Thoracic aorta (tissue), 2 donors: ENCODE measurements around the gene SPRYD3. TPM values are rescaled to one million over a fixed set of nuclear protein-coding genes. Genes with fewer than 3 reads are reported as not detected.

ENCODE experiments used
- ATAC-seq: fragments of 150-250 bp; one replicate; pipeline ENCODE4 v1.8.0; 2017; ENCODE audit warnings: low read depth; ENCODE audit not compliant: insufficient number of reproducible peaks, low FRiP score
- DNase-seq: peaks from one replicate; pipeline ENCODE4 v3.0.0-alpha.2; 2020; ENCODE audit warnings: low spot score
- H3K27ac ChIP-seq, 2 donors: fragments of 200-600 bp; sonication (generic); 1 replicate in 1 of 2; 2 replicates in 1 of 2; pipeline ENCODE4 v1.5.1; 2016; ENCODE audit warnings: mild to moderate bottlenecking in 2 of 2, moderate library complexity in 2 of 2
- H3K27me3 ChIP-seq: fragments of 200-600 bp; sonication (generic); replicated peaks from 2 replicates; pipeline ENCODE4 v1.6.0; 2016; ENCODE audit warnings: mild to moderate bottlenecking; ENCODE audit not compliant: insufficient read depth
- H3K36me3 ChIP-seq: fragments of 200-600 bp; sonication (generic); one replicate; pipeline ENCODE4 v1.5.1; 2016
- H3K4me1 ChIP-seq, 2 donors: fragments of 200-600 bp; sonication (generic); 1 replicate in 1 of 2; 2 replicates in 1 of 2; pipeline versions ENCODE4 v1.5.1 to v1.6.0; 2016; ENCODE audit warnings: low read depth in 2 of 2, mild to moderate bottlenecking in 1 of 2; ENCODE audit not compliant: control insufficient read depth in 1 of 2
- H3K4me3 ChIP-seq: fragments of 200-600 bp; sonication (generic); 2 replicates; pipeline ENCODE4 v1.5.1; 2016; ENCODE audit warnings: mild to moderate bottlenecking
- H3K9me3 ChIP-seq: fragments of 200-600 bp; sonication (generic); 2 replicates; pipeline ENCODE4 v1.5.1; 2016
- CTCF ChIP-seq: fragments of 200-600 bp; sonication (generic); IDR thresholded peaks from one replicate; pipeline ENCODE4 v1.5.1; 2019; ENCODE audit warnings: antibody characterized with exemption
- total RNA-seq, 2 donors: library from RNA; depleted of rRNA; stranded (reverse); fragments of >200 nt; gene quantifications; one replicate each; pipeline versions ENCODE4 v1.1.0 to v1.2.3, GENCODE V29; 2016

The SPRYD3 gene
- total RNA-seq, 2 donors from 2014 or later = 68.0 to 94.8 TPM

DNA sequence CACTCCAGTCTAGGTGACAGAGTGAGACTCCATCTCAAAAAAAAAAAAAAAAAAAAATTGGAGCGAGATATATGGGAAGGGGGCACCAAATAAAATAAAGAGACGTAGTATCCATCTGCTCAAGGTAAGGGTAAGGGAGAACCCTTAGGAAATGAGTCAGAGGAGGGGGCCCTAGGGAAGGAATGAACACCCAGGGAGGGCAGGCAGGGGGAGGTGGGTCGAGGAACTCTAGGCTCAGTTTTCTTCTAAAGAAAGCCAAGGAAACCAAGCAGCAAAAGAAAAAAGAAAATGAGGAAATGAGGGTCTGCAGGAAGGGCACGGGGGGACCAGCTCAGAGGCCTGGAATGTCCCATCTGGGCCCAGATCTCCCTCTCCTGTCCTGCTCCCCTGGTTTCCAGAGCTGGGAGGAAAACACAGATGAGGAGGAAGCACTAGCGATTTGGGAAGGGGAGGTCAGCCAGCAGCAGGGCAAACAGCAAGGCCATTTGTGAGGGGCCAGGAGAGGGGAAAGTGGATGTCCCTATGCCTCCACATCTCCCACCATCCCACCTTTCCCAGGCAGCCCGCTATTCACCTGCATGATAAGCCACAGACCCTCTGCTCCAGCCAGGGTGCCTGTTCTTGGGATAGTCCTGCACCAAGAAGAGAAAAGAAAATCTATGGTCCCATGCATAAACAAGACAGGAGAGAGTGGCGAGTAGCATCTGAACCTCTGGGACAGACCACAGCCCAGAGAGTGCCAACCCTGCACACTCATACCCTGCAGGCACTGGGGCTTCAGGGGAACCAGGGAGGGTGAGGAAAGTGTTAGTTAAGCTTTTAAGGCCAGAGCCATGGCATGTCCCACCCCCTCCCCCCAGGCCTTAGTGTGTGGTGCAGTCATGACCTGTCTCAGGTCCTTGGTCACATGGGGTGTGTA lies 11.9 kb downstream of the SPRYD3 start:
- no peak for ATAC-seq
- H3K27me3 ChIP-seq = no peaks in the 10 kb centered on the region
- TF ChIP-seq CTCF = no peak
- no peak for DNase-seq
- H3K9me3 ChIP-seq = no peaks in the 10 kb centered on the region
- no peak overlapping the region for H3K4me3 ChIP-seq
- peaks cover 28% of the 10 kb centered on the region for H3K36me3 ChIP-seq
- H3K27ac ChIP-seq = peak overlapping the region in 1 of 2 donors; percentile 78
- peaks cover 42 to 89% of the 10 kb centered on the region in 2 donors for H3K4me1 ChIP-seq

DNA sequence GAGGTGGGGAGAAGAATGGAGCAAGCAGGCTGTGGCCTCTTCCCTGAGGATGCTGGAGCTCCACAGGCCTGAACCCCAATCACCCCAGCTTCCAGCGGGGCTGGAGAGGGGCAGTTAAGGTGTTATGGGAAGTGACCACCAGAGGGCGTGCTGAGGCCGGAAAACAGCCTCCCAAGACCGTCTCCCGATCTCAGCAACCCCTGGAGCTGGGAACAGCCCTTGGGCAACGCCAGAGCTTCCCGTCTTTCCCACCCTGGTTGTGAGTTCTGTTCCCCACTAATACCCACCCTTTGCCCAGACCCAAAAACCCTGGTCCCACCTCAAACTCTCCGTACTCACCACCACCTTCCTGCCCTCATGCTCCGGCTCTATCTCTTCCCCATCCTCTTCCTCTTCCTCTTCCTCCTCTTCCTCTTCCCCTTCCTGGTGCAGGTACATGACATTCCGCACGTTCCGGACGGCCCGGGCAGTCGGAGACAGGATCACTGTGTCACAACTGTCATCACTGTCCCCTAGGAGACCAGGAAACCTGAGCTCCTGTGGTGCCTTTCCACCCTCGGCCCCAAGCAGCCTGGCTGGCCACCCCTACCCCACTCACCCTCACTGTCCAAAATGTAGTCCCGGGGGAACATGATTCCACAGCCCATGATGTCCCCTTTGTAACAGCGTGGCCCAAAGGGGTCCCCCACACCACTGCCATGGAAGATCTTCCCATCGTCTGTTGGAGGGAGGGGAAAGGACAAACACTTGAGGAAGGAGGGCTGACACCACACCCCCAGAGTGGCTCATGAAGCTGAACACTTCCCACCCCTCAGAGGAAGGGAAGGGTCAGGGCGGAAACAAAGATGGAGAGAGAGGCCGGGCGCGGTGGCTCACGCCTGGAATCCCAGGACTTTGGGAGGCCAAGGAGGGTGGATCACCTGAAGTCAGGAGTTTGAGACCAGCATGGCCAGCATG lies 12.9 kb downstream of the SPRYD3 start:
- Histone ChIP-seq H3K27me3 (no peaks in the 10 kb centered on the region), H3K9me3 (no peaks in the 10 kb centered on the region), H3K27ac (peak overlapping the region; percentile 78 to 83), H3K36me3 (peaks cover 36% of the 10 kb centered on the region), H3K4me3 (peak overlapping the region; percentile 2), H3K4me1 (peaks cover 31 to 89% of the 10 kb centered on the region in 2 donors)
- TF ChIP-seq CTCF = peak; percentile 96
- DNase-seq = no peak
- no peak for ATAC-seq

DNA sequence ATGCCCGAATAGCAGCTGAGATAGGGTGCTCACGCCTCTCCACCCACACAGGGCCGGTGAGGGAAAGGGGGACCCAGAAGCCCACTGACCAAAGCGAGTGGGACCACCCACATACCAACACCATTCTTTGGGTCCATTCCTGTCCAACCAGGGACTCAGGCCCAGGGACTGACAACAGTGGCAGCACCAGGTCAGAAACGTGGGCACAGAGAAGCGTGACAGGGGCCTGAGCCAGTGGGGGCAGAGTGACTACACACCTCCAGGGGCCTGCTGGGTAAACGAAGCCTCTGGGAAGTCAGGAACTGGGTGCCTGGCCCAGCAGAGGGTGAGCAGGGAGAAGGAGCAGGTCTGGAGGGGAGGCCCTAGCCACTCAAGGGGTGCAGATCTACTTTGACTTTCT lies 13.7 kb downstream of the SPRYD3 start:
- H3K4me1 ChIP-seq = peaks cover 26 to 89% of the 10 kb centered on the region in 2 donors
- H3K9me3 ChIP-seq = no peaks in the 10 kb centered on the region
- peak overlapping the region; percentile 78 to 83 for H3K27ac ChIP-seq
- no peak for TF ChIP-seq CTCF
- no peak for DNase-seq
- no peak overlapping the region for H3K4me3 ChIP-seq
- ATAC-seq = no peak
- H3K27me3 ChIP-seq = no peaks in the 10 kb centered on the region
- H3K36me3 ChIP-seq = peaks cover 43% of the 10 kb centered on the region

DNA sequence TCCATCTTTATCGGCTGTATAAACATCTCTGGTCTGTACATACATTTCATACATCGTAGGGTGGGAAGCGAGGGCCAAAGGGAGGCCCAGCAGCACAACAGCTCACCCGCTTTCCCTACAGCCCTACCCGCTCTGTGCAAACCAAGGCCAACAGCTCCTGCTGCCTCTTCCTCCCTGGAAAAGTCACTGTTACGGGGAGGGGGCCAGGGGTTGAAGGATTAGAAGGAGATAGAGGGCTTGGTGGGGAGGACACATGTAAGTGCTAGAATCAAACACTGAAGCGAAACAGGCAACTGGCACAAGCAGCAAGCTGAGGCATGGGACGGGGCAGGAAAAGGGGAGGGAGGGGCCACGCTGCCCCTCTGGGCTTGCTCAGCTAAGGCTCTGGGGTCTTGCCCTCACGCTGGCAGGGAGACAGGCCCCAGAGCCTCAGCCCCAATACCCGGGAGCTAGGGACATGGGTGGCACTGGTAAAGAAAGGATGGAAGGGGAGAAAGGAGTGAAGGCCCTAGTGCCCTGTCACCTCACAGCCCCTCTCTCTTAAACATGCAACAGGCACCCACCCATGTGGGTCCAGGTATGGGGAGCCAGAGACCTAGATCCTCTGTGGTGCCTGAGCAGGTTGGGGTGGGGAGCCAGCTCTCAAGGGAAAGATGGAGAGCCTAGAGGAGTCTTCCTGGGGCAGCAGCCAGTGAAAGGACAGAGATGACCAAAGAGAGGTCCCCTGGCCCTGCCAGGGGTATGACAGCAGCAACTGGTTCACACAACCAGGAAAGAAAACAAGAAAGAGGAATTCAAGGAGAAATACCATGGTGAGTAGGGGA lies 14.4 kb downstream of the SPRYD3 start:
- Histone ChIP-seq H3K36me3 (peaks cover 48% of the 10 kb centered on the region), H3K4me1 (peaks cover 22 to 88% of the 10 kb centered on the region in 2 donors), H3K27ac (peak overlapping the region; percentile 78 to 83), H3K9me3 (no peaks in the 10 kb centered on the region), H3K27me3 (no peaks in the 10 kb centered on the region), H3K4me3 (no peak overlapping the region)
- DNase-seq (no peak), ATAC-seq (no peak)
- TF ChIP-seq CTCF = no peak
